GM21619 (cell line): ENCODE results near the gene ZNF75A.

Source experiments
- ATAC-seq: cut with Tn5 transposase; IDR thresholded peaks from one replicate; pipeline ENCODE4 v1.9.1; 2021; ENCODE audit not compliant: unreplicated experiment

Gene ZNF75A

DNA sequence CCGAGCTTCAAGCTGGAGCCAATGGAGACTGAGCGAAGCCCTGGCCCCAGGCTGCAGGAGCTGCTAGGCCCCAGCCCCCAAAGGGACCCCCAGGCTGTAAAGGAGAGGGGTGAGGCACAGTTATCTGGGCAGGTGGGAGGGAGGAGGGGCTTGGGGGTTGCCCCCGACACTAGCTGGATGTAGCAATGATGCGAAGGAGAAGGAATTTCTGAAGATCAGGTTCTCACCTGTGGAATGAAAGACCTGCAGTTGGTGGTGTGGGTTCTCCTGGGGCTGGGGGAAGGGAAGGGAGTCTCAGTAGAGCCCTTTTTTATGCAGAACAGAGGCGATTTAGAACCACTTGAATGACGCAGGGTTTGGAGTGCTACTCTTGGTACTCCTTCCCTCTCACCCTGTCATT, 20.2 kb upstream of the ZNF75A start:
- no peak for ATAC-seq

DNA sequence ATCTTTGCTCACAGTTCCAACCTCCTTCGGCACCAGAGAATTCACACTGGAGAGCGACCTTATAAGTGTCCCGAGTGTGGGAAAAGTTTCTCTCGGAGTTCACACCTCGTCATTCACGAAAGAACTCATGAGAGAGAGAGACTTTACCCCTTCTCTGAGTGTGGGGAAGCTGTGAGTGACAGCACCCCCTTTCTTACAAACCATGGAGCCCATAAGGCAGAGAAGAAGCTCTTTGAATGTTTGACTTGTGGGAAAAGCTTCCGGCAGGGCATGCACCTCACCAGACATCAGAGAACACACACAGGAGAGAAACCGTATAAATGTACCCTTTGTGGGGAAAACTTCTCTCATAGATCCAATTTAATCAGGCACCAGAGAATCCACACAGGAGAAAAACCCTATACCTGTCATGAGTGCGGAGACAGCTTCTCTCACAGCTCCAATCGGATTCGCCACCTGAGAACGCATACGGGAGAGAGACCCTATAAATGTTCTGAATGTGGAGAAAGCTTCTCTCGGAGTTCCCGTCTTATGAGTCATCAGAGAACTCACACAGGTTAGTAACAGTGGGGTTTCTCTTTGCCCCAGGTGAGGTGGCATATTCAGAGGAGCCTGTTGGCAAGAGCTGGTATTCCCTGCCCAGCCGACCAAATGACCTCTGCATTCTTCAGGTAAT, 15.2 kb upstream of the ZNF75A start:
- ATAC-seq = no peak

DNA sequence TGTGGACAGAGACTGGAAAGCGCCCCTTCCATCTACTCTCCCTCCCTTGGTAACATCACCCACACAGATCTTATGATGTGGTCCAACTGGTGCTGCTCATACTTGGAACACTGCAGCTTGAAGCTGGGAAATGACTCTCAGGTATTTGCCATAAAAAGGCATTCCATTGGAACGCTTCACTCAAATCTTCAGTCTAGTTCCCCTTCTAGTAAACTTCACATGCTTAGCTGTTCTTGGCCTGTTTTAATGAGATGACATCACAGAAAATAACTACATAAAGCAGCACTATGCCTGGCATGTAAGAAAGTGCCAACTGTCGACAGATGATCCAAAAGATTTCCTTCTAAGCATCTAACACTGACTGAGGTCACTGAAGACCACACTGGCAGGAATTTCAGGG, 12.7 kb upstream of the ZNF75A start:
- no peak for ATAC-seq

DNA sequence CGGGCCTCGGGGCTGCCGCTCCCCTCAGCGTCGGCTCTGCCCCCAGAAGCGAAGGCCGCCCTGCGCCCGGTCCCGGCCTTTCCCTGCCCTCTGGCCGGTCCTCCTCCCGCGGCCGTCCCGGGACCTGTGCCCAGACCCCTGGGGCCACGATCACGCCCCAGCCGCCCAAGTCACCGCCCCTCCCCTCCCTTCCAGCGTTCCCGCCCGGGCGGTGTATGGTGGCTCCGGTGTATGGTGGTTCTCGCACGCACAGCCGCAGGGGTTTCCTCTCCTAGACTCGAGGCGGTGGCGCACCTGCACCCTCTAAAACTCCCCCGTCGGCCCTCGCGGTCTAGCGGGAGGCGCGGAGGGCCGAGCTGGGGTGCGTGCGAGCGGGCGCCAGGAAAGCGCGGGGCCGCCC, 10.1 kb upstream of the ZNF75A start:
- ATAC-seq = no peak

DNA sequence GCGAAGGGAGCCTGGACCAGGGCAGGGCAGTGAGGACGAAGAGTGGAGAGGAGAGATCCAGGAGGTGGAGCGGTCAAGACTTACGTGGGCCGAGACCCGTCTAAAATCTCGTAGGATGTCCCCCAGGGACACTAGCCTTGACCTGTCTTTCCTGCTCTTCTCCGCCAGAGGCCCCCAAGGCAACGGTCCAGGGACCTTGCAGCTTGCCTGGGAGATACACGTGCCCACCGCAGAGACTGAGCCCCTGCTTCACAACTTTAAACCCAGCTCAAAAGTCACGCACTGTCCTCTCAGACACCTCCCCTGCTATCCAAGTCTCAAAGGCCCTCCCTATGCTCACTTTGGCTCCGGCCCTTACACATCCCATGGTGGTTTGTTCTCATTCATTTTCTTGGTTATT, 9.5 kb upstream of the ZNF75A start:
- ATAC-seq = no peak

DNA sequence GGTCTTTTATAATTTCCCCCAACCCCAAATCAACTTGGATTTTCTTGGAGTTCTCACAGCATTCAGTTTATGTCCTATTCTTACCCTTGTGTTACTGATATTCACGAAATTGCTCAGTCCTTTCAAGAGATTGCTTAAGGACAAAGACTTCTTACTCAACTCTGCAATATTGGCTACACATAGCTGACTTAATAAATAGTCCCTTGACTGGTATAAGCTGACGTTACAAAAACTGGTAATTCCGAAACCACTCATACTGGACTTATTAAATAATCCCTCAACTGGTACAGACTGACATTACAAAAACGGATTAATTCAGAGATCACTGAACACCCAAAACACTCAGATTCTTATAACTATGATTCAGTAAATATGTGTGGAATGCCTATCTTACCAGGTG, 927 bp upstream of the ZNF75A start:
- no peak for ATAC-seq

DNA sequence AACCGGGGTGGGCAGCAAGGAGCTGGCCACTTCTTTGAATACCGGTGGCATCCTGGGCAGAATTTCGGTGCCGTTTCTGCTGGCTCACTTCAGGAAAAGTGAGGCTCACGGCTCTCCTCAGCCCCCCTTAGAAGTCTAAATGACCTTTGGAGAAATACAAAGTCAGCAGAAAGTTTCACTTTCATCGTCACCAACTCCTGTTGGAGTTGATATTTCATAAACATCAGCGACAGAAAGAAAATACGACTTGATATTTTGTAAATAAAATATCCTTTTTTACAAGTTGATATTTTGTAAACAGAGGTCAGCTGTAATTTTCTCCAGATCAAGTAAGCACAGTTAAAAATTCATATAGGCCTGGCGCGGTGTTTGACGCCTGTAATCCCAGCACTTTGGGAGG, 781 bp downstream of the ZNF75A start:
- ATAC-seq = no peak

DNA sequence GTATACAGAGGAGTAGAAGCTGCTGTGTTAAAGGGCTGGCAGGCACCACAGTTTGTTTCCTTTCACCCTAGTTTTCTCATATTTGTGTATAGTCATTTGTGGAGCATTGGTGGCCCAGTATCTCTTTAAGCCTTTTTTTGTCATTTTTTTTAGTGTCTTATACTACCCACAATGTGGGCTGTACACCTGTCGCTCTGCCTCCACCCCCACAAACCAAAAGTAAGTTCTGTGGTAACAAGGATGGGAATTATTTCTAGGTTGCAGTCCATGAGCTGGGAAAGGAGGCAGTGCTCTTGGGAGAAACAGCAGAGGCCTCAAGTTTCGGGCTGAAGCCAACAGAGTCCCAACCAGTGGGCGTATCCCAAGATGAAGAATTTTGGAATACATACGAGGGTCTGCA, 6.2 kb downstream of the ZNF75A start:
- no peak for ATAC-seq

DNA sequence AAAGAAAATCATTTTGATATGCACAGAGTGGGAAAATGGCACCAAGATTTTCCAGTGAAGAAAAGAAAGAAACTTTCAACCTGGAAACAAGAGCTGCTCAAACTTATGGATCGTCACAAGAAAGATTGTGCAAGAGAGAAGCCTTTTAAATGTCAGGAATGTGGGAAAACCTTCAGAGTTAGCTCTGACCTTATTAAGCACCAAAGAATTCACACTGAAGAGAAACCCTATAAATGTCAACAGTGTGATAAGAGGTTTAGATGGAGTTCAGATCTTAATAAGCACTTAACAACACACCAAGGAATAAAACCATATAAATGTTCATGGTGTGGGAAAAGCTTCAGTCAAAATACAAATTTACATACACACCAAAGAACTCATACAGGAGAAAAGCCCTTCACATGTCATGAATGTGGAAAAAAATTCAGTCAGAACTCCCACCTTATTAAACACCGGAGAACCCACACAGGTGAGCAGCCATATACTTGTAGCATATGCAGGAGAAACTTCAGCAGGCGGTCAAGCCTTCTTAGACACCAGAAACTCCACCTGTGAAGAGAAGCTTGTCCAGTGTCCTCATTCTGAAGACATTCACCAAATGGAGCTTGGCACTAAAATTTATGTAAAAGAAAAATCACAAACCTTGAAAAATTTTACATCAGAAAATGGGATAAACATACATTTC, 12.2 kb downstream of the ZNF75A start:
- no peak for ATAC-seq

DNA sequence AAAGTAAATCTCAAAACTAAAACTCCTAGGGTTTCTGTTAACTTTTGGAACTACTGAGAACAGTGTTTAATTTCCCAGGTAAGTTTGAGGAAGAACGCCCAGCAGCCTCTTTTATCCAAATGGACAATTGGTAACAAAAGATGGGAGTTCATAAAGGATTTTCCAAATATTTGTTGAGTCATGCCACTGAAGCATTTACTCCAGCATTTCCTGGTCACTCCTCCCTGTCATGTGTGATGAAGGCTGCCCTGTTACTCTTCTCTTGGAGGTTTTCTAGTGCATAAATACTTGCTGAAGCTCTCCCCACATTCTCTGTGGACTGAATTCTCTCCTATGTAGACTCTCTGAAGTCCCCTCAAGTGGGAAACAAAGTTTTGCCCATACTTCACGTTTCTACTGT, 16.5 kb downstream of the ZNF75A start:
- ATAC-seq = no peak

DNA sequence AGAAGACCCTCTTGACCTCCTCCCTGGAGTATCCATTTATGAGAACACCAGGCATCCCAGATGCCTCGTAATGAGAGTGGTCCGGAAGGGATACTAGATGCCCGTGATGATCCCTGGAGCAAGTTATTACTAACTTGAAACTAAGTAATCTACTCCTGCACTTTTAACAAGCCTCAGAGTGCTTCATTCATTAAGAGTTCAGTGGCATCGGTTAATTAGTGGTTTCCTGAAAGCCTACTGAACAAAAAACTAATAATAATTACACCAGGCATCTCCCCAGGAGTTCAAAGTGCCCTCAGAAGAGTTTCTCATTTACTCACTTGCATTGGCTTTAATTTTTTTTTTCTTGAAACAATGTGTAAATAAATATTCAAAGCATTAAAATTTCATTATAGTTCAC, 22.2 kb downstream of the ZNF75A start:
- ATAC-seq = no peak

DNA sequence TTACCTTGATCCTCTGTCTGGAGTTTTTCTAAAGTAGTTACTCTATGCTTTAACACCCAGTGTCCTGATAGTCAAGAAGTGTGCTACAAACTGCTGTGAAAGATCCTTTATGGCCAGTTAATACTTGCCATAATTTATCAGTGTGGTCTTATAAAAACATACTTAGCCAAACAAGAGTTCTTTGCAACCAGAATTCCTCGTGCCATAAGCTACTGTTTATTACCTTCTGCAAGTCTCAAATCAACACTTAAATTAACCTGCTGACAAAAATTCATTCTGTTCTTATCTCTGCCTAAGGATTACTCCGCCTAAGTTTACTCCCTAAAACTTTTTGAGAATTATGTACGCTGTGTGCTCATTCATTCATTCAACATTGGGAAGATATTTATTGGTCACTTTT, 22.8 kb downstream of the ZNF75A start:
- no peak for ATAC-seq

DNA sequence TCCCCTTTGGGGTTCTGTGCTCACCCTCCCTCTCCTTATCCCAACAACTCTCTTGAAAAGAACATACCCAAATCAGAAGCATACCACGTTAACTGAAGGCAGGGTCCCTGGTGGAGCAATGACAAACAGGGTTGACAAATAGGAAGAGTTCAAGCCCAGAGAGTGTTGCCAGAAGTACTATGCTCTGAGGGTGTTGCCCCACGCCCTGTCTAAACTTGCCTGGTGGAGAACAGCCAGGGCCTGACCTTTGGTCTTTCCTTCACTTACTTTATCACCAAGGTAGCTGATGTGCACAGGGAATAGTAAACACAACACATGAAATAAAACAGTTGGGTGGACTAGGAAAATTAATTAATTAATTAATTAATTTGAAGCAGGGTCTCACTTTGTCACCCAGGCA, 23.3 kb downstream of the ZNF75A start:
- no peak for ATAC-seq

DNA sequence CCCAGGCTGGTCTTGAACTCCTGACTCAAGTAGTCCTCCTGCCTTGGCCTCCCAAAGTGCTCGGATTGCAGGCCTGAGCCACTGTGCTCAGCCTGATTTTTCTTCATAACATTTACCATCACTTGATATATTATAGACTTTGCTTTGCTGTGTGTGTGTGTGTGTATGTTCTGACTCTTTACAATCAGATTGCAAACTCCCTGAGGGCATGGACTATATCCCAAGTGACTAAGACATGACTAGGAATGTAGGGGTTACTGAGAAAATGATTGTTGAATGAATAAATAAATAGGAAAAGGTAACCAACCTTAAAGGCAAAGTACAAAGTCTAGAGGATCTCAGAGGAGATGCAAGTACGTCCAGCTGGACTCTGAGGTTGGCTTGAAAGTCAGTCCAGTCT, 40.7 kb downstream of the ZNF75A start:
- no peak for ATAC-seq

DNA sequence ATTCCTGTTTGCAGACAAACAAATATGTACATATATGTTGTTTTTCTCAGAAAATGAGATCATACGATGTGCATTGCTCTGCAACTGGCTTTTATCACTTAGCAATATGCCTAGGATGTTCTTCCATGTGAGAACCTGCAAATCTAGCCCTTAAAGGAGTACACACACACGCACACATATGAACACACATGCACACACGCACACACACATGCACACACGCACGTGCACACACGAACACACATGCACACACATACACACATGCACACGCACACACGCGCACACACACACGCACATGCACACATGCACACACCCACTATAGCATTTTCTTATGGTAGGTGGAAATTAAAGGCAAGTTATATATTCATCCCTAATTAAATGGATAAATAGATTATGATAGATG, 42.3 kb downstream of the ZNF75A start:
- ATAC-seq = no peak

DNA sequence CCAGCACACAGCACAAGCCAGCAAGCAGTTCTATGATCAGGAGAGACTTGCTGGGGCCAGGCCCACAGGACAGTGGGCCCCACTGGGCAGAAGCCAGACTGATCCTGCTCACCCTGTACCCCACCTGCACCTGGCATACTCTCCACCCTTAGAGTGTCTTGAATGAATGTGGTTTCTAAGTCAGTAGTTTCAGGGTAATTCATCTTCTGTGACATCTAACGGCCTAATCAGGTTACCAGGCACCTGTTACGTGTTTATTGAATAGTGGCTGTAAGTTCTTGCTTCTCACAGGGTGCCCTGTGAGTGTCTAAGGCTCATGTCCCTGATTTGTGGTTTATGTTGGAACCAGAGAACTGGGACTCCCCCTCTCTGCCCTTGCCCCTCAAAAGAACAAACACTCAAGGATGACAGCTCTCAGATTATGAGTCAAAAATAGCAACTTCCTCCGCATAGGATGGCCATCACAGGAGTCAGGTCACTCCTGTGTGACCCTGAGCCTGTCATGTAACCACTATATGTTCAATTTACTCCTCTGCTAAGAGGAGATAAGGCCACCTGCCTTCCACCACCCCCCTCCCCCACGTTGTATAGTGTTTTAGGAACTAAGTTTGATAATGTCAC, 43.4 kb downstream of the ZNF75A start:
- no peak for ATAC-seq

DNA sequence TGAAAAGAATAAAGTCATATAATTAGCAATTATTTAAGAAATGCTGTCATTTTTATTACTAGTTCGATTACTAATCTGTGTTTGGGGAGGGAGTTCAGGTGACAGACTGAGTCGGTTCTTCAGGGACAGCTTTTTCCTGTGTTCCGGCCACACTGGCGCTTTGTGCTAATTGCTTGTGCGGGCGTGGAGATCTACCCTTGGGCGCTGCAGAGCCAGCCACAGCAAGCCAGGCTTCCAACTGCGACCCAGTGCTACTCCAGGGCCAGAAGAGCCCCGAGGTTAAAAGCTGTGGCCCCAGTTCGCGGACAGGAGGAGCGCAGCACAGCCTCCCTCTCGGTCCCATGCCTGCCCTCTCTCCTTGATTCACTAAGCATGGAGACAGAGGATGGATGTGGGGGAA, 43.9 kb downstream of the ZNF75A start:
- no peak for ATAC-seq

DNA sequence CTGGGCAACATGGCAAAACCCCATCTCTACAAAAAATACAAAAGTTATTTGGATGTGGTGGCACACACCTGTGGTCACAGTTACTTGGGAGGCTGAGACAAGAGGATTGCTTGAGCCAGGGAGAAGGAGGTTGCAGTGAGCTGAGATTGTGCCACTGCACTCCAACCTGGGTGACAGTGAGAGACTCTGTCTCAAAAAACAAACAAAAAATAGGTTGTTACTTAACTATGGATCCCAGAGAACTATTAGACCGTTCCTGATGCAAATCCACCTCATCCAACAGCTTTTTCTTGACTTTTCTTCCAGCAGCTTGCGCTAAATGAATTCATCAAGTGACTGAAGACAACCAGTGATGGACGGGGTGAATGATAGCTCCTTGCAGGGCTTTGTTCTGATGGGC, 50.3 kb downstream of the ZNF75A start, which contains the start of gene OR2C1:
TSS of gene OR2C1 (plus strand) at position 301 of the 400 bp plus-strand sequence. CDS start at position 353, 52 bp downstream.
- ATAC-seq = no peak

DNA sequence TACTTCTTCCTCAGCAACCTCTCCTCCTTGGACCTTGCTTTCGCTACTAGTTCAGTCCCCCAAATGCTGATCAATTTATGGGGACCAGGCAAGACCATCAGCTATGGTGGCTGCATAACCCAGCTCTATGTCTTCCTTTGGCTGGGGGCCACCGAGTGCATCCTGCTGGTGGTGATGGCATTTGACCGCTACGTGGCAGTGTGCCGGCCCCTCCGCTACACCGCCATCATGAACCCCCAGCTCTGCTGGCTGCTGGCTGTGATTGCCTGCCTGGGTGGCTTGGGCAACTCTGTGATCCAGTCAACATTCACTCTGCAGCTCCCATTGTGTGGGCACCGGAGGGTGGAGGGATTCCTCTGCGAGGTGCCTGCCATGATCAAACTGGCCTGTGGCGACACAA, 50.8 kb downstream of the ZNF75A start:
- ATAC-seq = no peak

DNA sequence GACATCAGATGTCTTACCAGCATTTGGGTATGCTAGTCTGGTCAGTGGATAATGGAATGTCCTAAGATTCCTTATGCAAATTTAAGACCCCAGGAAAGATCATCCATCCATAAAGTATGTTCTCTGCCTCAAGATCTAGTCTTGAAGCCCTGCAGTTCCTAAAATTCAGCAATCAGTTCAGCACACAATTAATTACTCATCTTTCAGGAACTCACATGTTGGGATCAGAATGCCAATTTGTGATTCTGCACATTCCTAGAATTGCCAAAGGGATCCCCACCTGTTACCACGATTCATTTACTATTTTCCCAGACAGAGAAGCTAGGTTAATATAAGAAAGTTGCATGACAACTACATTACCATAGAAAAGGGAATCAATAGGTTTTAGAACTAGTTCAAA, 53.6 kb downstream of the ZNF75A start:
- no peak for ATAC-seq

DNA sequence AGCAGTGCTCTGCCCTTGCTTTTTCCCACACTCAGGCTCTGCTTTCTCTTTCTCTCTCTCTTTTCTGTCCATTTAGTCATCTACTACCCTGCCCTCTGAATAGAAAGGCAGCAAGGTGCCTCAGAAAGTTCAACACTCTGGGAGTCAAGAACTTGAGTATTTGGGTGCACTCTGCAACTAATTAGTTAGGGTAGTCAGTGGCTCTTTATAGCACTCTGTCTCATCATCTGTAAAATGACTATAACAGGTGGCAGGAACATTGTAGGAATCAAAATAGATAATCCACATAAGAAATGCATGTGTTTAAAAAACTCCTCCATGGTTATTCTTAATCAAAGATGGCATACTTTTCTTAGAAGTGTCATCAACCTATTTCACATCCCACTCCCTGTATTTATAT, 57.6 kb downstream of the ZNF75A start:
- ATAC-seq = no peak

DNA sequence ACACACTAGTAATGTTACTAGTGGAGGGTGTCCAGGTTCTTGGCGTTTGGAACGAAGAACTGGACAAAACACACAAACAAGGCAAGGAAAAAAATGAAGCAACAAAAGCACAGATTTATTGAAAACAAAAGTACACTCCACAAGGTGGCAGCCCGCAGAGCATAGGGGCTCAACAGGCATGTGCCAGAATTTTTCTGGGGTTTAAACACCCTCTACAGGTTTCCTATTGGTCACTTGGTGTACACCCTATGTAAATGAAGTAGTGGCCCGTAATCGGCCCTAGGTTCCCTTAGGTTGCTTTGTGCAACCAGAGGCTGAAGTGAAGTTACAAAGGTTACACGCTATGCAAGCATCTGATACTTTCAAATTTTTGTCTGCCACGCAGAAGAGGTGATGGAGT, 58.5 kb downstream of the ZNF75A start:
- ATAC-seq = no peak
